Effector CD8-positive, alpha-beta T cell (primary cell): ENCODE data around the gene SSTR3.
"Not testable (repeated sequence)": the region's sequence is repeated elsewhere in the genome, so short reads cannot be mapped to it uniquely, and the experiment has no call there.

ENCODE experiments used
- DNase-seq: peaks from one replicate; lab custom pipeline; 2025; lab: John Stamatoyannopoulos, UW
- total RNA-seq, 4 experiments: gene quantifications; one replicate each; lab custom pipeline; 2026; lab: John Stamatoyannopoulos, UW

The SSTR3 gene
- total RNA-seq, result 0.10 to 4.1 (median 0.64) reads per million in 4 experiments

GRCh38 chr22:37212174-37212906 lies at the start of gene SSTR3:
Gene SSTR3, minus strand, starts transcription at chr22:37212477. Its CDS starts 4,674 bp downstream, at chr22:37207803.
- no peak for DNase-seq

- DNase-seq, result peak; percentile 46
Measured at GRCh38 chr22:37260901-37261336, 48.6 kb upstream of the SSTR3 start.

- DNase-seq, result no peak
Measured at GRCh38 chr22:37260155-37260795, 48.0 kb upstream of the SSTR3 start.

GRCh38 chr22:37259540-37260029 lies 47.3 kb upstream of the SSTR3 start:
- DNase-seq, result no peak

- no peak for DNase-seq
Measured at GRCh38 chr22:37258753-37259401, 46.6 kb upstream of the SSTR3 start.

- DNase-seq, result no peak
Measured at GRCh38 chr22:37258005-37258752, 45.9 kb upstream of the SSTR3 start.

GRCh38 chr22:37256075-37256726 lies 43.9 kb upstream of the SSTR3 start:
- DNase-seq, result no peak

GRCh38 chr22:37255558-37256006 lies 43.3 kb upstream of the SSTR3 start:
- no peak for DNase-seq

GRCh38 chr22:37254867-37255233 lies 42.6 kb upstream of the SSTR3 start:
- no peak for DNase-seq

GRCh38 chr22:37254209-37254866 lies 42.1 kb upstream of the SSTR3 start:
- no peak for DNase-seq

- no peak for DNase-seq
Measured at GRCh38 chr22:37253126-37253660, 40.9 kb upstream of the SSTR3 start.

- DNase-seq, result not testable (repeated sequence)
Measured at GRCh38 chr22:37251836-37252235, 39.6 kb upstream of the SSTR3 start.

GRCh38 chr22:37249986-37250385 lies 37.7 kb upstream of the SSTR3 start:
- no peak for DNase-seq

- no peak for DNase-seq
Measured at GRCh38 chr22:37248251-37248650, 36.0 kb upstream of the SSTR3 start.

GRCh38 chr22:37245740-37246139 lies 33.5 kb upstream of the SSTR3 start:
- no peak for DNase-seq

- DNase-seq, result no peak
Measured at GRCh38 chr22:37244922-37245722, 32.8 kb upstream of the SSTR3 start.

- peak; percentile 67 for DNase-seq
Measured at GRCh38 chr22:37244114-37244921, 32.0 kb upstream of the SSTR3 start, which contains the start of gene RAC2. Gene RAC2, minus strand, starts transcription at chr22:37244269. Its CDS starts 121 bp downstream, at chr22:37244148.

- DNase-seq, result no peak
Measured at GRCh38 chr22:37243402-37244113, 31.3 kb upstream of the SSTR3 start.
